Cardiac fibroblast (primary cell): ENCODE data around the gene CLK2.
"Not testable (repeated sequence)": the region's sequence is repeated elsewhere in the genome, so short reads cannot be mapped to it uniquely, and the experiment has no call there.

Experiments
- DNase-seq, 2 donors: peaks; one replicate each; pipeline versions ENCODE4 v3.0.0 to v3.0.0-alpha.2; 2010; ENCODE audit warnings: low read depth in 2 of 2
- H3K4me3 ChIP-seq, 2 donors: replicated peaks in 1 of 2; 1 replicate in 1 of 2; 2 replicates in 1 of 2; pipeline ENCODE4 v1.5.1; 2011; ENCODE audit warnings: low read depth in 2 of 2, low read length in 2 of 2, mild to moderate bottlenecking in 2 of 2, moderate library complexity in 1 of 2
- TF ChIP-seq, protein P1 (sequence below): IDR thresholded peaks from one replicate; pipeline ENCODE4 v1.5.1; 2011; ENCODE audit warnings: low read depth, mild to moderate bottlenecking, low read length, inconsistent platforms

CLK2 gene

DNA sequence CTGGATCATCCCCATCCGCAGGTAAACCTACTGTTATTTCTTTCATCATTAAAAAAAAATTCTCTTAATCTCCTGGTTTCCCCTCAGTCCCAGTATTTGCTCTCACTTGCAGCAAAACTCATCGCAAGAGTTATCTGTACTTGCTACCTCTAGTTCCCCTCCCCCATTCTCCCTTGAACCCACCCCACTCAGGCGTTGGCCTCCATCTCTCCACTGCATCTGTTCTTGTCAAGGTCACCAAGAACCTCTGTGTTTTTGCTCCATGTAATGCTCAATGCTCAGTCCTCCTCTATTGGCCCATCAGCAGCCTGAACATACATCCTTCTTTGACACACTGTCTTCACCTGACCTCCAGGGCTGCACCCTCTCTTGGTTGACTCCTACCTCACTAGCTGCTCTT lies 23.4 kb upstream of the CLK2 start:
- H3K4me3 ChIP-seq = no peak overlapping the region
- DNase-seq = no peak
- TF ChIP-seq, protein P1, sequence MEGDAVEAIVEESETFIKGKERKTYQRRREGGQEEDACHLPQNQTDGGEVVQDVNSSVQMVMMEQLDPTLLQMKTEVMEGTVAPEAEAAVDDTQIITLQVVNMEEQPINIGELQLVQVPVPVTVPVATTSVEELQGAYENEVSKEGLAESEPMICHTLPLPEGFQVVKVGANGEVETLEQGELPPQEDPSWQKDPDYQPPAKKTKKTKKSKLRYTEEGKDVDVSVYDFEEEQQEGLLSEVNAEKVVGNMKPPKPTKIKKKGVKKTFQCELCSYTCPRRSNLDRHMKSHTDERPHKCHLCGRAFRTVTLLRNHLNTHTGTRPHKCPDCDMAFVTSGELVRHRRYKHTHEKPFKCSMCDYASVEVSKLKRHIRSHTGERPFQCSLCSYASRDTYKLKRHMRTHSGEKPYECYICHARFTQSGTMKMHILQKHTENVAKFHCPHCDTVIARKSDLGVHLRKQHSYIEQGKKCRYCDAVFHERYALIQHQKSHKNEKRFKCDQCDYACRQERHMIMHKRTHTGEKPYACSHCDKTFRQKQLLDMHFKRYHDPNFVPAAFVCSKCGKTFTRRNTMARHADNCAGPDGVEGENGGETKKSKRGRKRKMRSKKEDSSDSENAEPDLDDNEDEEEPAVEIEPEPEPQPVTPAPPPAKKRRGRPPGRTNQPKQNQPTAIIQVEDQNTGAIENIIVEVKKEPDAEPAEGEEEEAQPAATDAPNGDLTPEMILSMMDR = no peak

DNA sequence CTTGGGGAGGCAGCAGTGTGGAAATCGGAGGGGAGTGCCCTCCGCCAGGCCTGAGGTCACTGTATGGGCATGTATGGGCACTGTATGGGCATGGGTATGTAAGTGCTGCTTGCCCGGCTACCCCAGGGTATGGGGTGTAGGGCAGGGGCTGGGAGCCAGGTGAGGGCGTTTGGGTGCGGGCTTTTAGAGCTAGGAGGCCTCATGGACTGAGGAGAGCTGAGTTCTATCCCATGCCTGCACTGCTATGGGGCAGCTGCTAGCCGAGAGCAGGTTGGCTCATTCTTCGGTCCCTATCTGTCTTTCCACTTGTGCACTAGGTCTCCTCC lies 22.6 kb upstream of the CLK2 start:
- TF ChIP-seq, protein P1 = no peak
- no peak for DNase-seq
- H3K4me3 ChIP-seq = no peak overlapping the region

DNA sequence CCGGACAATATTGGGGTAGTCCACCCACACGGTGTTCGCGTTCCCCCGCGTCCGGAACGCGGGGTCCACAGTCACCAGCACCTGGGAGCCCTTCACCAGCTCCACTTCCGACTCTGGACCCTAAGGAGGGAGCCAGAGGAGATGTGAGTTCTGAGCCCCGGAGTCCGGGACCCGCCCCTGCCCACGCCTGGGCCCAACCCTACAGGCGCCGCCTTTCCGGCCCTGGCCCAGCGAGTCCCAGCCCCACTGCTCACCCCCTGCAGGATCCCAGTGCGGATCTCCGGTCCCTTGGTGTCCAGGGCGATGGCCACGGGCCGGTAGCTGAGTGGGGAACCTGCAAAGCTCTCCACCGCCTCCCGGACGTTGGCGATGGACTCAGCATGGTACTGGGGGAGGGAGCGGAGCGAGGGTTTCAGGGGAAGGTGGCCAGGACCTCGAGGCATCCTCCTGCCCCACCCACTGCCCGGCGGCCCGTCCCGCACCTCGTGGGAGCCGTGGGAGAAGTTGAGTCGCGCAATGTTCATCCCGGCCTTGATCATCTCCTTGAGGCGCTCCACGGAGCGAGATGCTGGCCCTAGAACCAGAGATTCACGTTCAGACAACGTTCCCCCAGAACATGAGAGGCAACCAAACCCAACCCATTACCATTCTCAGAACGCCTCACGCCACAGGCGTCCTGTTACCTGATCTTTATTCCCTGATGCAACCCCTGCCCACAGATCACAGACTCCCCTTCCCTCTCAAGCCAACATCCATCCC lies 22.1 kb upstream of the CLK2 start:
- H3K4me3 ChIP-seq = peak overlapping the region in 1 of 2 donors; percentile 1
- TF ChIP-seq, protein P1 = no peak
- no peak for DNase-seq

- TF ChIP-seq, protein P1 = no peak
- DNase-seq = no peak
- peak overlapping the region in 1 of 2 donors; percentile 1 for H3K4me3 ChIP-seq
These were observed 21.3 kb upstream of the CLK2 start for GRCh38 chr1:155294520-155295182.

GRCh38 chr1:155293086-155293749 lies 19.9 kb upstream of the CLK2 start:
- TF ChIP-seq, protein P1 = no peak
- DNase-seq = no peak
- no peak overlapping the region for H3K4me3 ChIP-seq

GRCh38 chr1:155291006-155291405 lies 17.7 kb upstream of the CLK2 start:
- DNase-seq, H3K4me3 ChIP-seq: not testable (repeated sequence)

DNA sequence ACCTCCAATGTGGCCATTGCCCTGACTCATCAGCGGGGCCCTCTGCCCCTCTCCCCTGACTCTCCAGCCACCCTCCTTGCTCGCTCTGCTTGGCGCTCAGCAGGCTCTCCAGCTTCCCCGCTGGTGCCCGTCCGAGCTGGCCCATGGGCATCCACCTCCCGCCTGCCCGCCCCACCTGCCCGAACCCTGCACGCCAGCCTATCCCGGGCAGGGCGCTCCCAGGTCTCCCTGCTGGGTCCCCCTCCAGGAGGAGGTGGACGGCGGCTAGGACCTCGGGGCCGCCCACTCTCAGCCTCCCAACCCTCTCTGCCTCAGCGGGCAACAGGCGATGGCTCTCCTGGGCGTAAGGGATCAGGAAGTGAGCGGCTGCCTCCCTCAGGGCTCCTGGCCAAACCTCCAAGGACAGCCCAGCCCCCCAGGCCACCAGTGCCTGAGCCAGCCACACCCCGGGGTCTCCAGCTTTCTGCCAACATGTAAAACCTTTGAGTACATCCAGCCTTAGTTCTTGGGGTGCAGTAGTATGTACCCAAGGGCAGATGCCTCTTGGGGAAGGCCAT lies 14.8 kb upstream of the CLK2 start:
- no peak overlapping the region for H3K4me3 ChIP-seq
- TF ChIP-seq, protein P1 = no peak
- no peak for DNase-seq
